ENCODE results near the gene CEL. TPM values are rescaled to one million over a fixed set of nuclear protein-coding genes. Genes with fewer than 3 reads are reported as not detected.

The CEL gene
- total and polyA plus RNA-seq, 4 donors = 1.5 to 4.5 (median 3.8) TPM

DNA sequence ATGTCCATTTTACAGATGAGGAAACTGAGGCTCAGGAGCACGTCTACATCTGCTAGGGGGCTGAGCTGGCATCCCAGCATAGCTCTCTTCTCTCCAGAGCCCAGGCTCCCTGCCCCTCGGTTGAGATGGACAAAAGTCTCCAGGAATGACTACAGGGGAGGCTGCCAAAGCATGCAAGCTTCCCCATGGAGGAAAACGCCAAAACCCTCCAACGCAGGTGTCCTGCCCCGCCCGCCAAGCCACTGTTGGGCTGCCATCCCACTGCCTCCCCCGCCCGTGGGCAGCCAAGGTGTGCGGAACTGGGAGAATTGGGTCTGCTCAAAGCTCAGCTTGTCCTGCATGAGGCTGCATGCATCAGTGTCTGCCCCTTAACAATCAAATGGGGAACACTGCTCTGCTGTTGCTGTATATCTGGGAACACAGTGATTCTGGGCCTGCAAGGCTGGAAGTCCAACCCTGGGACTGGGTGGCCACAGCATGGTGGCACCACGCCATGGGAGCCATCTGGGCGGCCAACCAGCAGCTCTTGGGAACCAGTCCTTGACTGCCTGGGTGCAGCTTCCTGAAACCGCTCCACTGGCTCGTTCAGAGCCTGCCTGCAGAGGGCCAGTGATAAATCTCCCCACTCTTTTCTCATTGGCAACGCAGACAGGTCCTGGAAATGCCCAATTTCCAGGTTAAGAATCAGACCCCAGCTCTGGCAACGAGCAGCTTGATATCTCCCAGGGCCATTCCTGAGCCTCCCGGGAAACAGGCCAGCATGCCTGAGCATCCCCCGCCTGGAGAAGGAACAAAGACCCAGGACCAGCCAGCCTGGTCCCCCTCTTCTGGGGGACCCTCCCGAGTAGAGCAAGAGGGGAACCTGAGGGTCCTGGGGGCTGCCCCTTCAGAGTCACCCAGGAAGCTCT lies 55.7 kb downstream of the CEL start:
- Histone ChIP-seq H3K27ac (ENCODE audit: low read depth in 1 of 2, low read length in 2 of 2) (no peak overlapping the region), H3K4me3 (ENCODE audit: low read length in 2 of 2) (no peak overlapping the region), H3K4me1 (ENCODE audit: control insufficient read depth in 1 of 2, insufficient read depth in 2 of 2, low read length in 2 of 2) (no peaks in the 10 kb centered on the region), H3K36me3 (ENCODE audit: control insufficient read depth in 1 of 2, insufficient read depth in 2 of 2, low read length in 1 of 2) (no peaks in the 10 kb centered on the region), H3K27me3 (ENCODE audit: control insufficient read depth in 1 of 2, insufficient read depth in 2 of 2, low read length in 1 of 2) (no peaks in the 10 kb centered on the region), H3K9me3 (ENCODE audit: control insufficient read depth, low read length) (no peaks in the 10 kb centered on the region)
- intact Hi-C loops (cut with DNase I) = no loop called here
- DNase-seq = peak; percentile 78 to 85
- 69 to 73% methylated on average over 18 of the region's 18 CpGs for WGBS, 2 donors
- ATAC-seq (ENCODE audit: low FRiP score) = no peak

DNA sequence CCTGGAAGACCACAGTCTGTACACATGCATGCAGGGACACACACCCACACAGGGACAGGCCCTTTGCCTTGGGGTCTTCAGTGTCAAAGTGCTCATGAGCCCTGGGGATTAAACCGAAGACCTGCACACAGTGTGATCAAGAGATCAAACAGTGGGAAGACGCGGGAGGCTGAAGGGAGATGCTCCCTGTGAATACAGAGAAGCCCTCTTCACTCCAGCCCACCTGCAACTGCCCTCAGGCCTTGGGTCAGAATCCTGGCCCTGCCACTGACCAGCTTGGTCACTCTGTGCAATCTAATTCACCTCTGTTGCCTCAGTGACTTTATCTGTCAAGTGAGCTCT lies 56.4 kb downstream of the CEL start:
- Histone ChIP-seq H3K27ac (ENCODE audit: low read depth in 1 of 2, low read length in 2 of 2) (no peak overlapping the region), H3K4me1 (ENCODE audit: control insufficient read depth in 1 of 2, insufficient read depth in 2 of 2, low read length in 2 of 2) (no peaks in the 10 kb centered on the region), H3K4me3 (ENCODE audit: low read length in 2 of 2) (no peak overlapping the region), H3K27me3 (ENCODE audit: control insufficient read depth in 1 of 2, insufficient read depth in 2 of 2, low read length in 1 of 2) (no peaks in the 10 kb centered on the region), H3K9me3 (ENCODE audit: control insufficient read depth, low read length) (no peaks in the 10 kb centered on the region), H3K36me3 (ENCODE audit: control insufficient read depth in 1 of 2, insufficient read depth in 2 of 2, low read length in 1 of 2) (no peaks in the 10 kb centered on the region)
- ATAC-seq (ENCODE audit: low FRiP score) (no peak), DNase-seq (peak in 1 of 2 donors; percentile 26)
- WGBS, 2 donors = 94 to 100% methylated on average over 3 of the region's 3 CpGs
- intact Hi-C loops (cut with DNase I) = no loop called here

DNA sequence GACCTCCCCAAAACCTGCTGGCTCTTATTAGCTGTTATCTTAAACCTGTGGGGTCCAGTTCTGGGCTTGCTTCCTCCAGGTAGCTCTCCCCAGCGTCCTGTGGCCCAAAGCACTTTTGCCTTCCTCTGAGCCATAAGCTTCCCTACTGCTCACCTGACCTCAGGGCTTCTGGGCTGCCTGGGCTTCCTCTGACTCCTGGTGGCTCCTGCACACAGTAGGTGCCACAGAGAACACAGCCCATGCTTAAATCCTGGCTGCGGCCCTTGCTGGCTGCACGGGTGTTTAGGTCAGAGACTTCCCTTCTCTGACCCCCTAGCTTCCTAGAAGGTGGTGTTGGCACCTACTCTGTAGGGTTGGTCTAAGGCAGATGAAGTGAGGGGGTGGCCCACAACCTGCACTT lies 56.8 kb downstream of the CEL start:
- Histone ChIP-seq H3K9me3 (ENCODE audit: control insufficient read depth, low read length) (no peaks in the 10 kb centered on the region), H3K27ac (ENCODE audit: low read depth in 1 of 2, low read length in 2 of 2) (no peak overlapping the region), H3K27me3 (ENCODE audit: control insufficient read depth in 1 of 2, insufficient read depth in 2 of 2, low read length in 1 of 2) (no peaks in the 10 kb centered on the region), H3K4me1 (ENCODE audit: control insufficient read depth in 1 of 2, insufficient read depth in 2 of 2, low read length in 2 of 2) (no peaks in the 10 kb centered on the region), H3K4me3 (ENCODE audit: low read length in 2 of 2) (no peak overlapping the region), H3K36me3 (ENCODE audit: control insufficient read depth in 1 of 2, insufficient read depth in 2 of 2, low read length in 1 of 2) (no peaks in the 10 kb centered on the region)
- no peak for ATAC-seq (ENCODE audit: low FRiP score)
- 91 to 92% methylated on average over 3 of the region's 3 CpGs for WGBS, 2 donors
- intact Hi-C loops (cut with DNase I) = no loop called here
- DNase-seq = peak in 1 of 2 donors; percentile 36

DNA sequence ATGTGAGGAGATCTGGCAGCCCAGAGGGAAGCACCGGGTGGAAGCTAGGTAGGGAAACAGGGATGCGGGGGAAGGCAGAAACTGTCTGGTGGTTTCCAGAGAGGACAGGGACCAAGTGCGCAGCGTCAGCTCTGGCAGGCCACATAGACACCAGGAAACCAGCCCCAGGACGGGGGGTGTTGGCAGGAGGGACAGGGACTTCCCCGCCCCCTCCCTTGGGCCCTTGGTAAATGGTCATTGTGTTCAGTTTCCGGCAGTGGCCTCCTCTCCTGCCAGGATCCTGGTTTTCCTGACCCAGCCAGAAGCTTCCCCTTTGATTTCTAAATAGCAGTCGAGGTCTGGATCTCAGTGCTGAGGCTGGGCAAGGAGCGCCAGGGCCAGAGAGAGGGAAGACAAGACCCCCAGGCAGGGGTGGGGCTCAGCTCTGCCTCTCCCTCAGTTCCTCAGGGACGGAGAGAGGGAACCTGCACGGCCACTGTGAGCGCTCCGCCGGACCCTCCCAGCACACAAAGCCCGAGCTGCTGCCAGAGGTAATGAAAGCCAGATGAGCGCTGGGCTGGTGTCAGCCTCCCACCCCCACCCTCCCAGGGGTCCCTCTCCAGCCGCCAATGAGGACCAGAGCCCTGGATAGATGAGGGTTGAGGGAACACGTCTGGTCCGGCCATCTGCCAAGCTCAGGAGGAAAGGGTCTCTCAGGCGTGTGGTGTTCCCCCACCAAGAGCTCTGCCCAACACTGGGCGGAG lies 57.5 kb downstream of the CEL start:
- Histone ChIP-seq H3K4me3 (ENCODE audit: low read length in 2 of 2) (no peak overlapping the region), H3K9me3 (ENCODE audit: control insufficient read depth, low read length) (no peaks in the 10 kb centered on the region), H3K36me3 (ENCODE audit: control insufficient read depth in 1 of 2, insufficient read depth in 2 of 2, low read length in 1 of 2) (no peaks in the 10 kb centered on the region), H3K27ac (ENCODE audit: low read depth in 1 of 2, low read length in 2 of 2) (no peak overlapping the region), H3K4me1 (ENCODE audit: control insufficient read depth in 1 of 2, insufficient read depth in 2 of 2, low read length in 2 of 2) (no peaks in the 10 kb centered on the region), H3K27me3 (ENCODE audit: control insufficient read depth in 1 of 2, insufficient read depth in 2 of 2, low read length in 1 of 2) (no peaks in the 10 kb centered on the region)
- 78 to 82% methylated on average over 21 of the region's 21 CpGs for WGBS, 2 donors
- ATAC-seq (ENCODE audit: low FRiP score) (peak; percentile 4), DNase-seq (no peak)
- intact Hi-C loops (cut with DNase I) = no loop called here

DNA sequence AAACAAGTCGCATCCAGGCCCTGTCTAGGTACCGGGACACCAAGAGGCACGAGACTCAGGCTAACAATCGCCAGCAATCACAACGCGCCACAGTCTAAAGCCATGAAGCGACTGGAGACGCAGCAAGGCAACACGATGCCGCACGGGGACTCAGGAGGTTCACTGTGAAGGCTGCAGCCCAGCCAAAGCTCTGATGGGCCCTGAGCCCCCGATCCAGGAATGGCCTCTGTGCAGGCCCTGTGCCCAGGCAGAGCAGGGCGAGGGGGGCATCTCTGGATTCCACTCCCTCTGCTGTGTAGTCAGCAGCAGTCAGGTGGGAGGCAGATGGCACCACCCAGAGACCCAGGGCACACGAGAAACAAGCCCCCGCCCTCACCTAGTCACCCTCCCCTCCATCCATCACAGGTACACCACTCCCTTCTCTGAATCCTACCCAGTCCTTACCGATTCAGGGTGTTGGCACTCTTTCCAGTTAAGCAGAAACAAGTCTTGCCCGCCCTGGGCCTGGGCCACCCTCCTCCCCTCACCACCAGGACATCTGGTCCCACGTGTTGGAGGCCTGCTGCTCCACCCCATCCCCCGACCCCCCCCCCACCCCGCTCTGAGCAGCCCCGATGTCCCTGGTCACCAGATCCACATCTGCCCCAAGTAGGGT lies 58.2 kb downstream of the CEL start:
- ATAC-seq (ENCODE audit: low FRiP score) (no peak), DNase-seq (no peak)
- H3K4me3 ChIP-seq (ENCODE audit: low read length in 2 of 2) = peak overlapping the region in 1 of 2 donors; percentile 52
- intact Hi-C loops (cut with DNase I) = loop anchor here in 1 of 2 donors (2.0 kb wide), 1 partner anchor 29 kb away; no protein-coding TSS in a partner anchor
- H3K27ac ChIP-seq (ENCODE audit: low read depth in 1 of 2, low read length in 2 of 2) = no peak overlapping the region
- H3K9me3 ChIP-seq (ENCODE audit: control insufficient read depth, low read length) = no peaks in the 10 kb centered on the region
- WGBS, 2 donors = 38 to 42% methylated on average over 18 to 21 of the region's 21 CpGs
- no peaks in the 10 kb centered on the region for H3K4me1 ChIP-seq (ENCODE audit: control insufficient read depth in 1 of 2, insufficient read depth in 2 of 2, low read length in 2 of 2)
- H3K36me3 ChIP-seq (ENCODE audit: control insufficient read depth in 1 of 2, insufficient read depth in 2 of 2, low read length in 1 of 2) = no peaks in the 10 kb centered on the region
- no peaks in the 10 kb centered on the region for H3K27me3 ChIP-seq (ENCODE audit: control insufficient read depth in 1 of 2, insufficient read depth in 2 of 2, low read length in 1 of 2)

DNA sequence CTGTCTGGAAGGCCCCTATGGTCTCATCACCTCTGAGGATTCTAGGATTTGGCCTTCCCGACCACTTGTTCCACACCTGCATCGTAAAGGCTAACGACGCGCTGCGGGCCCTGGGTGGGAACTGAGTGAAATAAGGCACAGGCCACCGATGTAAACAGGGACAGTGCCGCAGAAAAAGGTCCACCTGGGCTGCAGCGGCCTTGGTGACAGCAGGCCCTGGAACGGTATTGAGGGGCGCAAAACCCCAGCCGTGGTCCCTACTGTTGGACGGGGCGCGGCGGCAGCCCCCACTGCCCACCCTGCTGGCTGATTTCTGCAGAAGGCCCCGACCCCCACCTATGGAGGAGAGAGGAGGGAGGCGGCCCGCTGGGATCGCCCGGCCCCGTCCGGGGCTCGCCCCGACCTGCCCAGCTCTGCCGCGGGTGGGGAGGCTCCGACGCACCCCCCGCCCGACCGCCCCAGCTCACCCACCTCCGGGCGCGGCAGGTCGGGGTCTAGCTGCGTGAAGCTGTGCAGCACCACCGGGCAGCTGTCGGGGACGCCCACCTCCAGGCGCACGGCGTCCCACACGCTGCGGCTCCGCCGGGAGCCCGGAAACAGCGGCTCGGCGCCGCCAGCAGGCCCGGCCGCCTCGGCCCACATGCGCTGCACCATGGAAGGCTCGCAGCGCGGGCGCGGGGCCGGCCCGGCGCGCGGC lies 58.9 kb downstream of the CEL start:
- Histone ChIP-seq H3K4me1 (ENCODE audit: control insufficient read depth in 1 of 2, insufficient read depth in 2 of 2, low read length in 2 of 2) (no peaks in the 10 kb centered on the region), H3K36me3 (ENCODE audit: control insufficient read depth in 1 of 2, insufficient read depth in 2 of 2, low read length in 1 of 2) (no peaks in the 10 kb centered on the region)

More for the DNA sequence above, 58.9 kb downstream of the CEL start:
- Histone ChIP-seq H3K27ac (ENCODE audit: low read depth in 1 of 2, low read length in 2 of 2) (no peak overlapping the region), H3K9me3 (ENCODE audit: control insufficient read depth, low read length) (no peaks in the 10 kb centered on the region), H3K4me3 (ENCODE audit: low read length in 2 of 2) (peak overlapping the region; percentile 49 to 52), H3K27me3 (ENCODE audit: control insufficient read depth in 1 of 2, insufficient read depth in 2 of 2, low read length in 1 of 2) (no peaks in the 10 kb centered on the region)
- ATAC-seq (ENCODE audit: low FRiP score) (peak; percentile 1), DNase-seq (peak in 1 of 2 donors; percentile 83)
- 2% methylated on average over 57 to 66 of the region's 66 CpGs for WGBS, 2 donors
- intact Hi-C loops (cut with DNase I) = loop anchor here in 1 of 2 donors (2.0 kb wide), 1 partner anchor 28 kb away; no protein-coding TSS in a partner anchor
